CD4-positive, alpha-beta T cell treated with Interleukin-6 at 100 ng/mL for 8 hours (primary cell): ENCODE measurements around the gene C1orf87.
"Not testable (repeated sequence)": the region's sequence is repeated elsewhere in the genome, so short reads cannot be mapped to it uniquely, and the experiment has no call there.

Source experiments
- DNase-seq: peaks from one replicate; pipeline ENCODE4 v3.0.0-alpha.2; 2020; ENCODE audit warnings: mixed read lengths, low spot score

Gene C1orf87

GRCh38 chr1:59994302-59995198 lies 79.0 kb downstream of the C1orf87 start:
- no peak for DNase-seq

- DNase-seq = no peak
Measured at GRCh38 chr1:59992040-59992820, 81.3 kb downstream of the C1orf87 start.

- no peak for DNase-seq
Measured at GRCh38 chr1:59990470-59990869, 83.1 kb downstream of the C1orf87 start.

GRCh38 chr1:59986516-59987310 lies 86.9 kb downstream of the C1orf87 start:
- DNase-seq = no peak

- DNase-seq = no peak
Measured at GRCh38 chr1:59985911-59986515, 87.6 kb downstream of the C1orf87 start.

- DNase-seq = no peak
Measured at GRCh38 chr1:59979666-59980065, 93.9 kb downstream of the C1orf87 start.

GRCh38 chr1:59978511-59978910 lies 95.1 kb downstream of the C1orf87 start:
- no peak for DNase-seq

GRCh38 chr1:59978026-59978425 lies 95.5 kb downstream of the C1orf87 start:
- DNase-seq = no peak

GRCh38 chr1:59977075-59977410 lies 96.5 kb downstream of the C1orf87 start:
- DNase-seq = no peak

- no peak for DNase-seq
Measured at GRCh38 chr1:59976194-59977074, 97.1 kb downstream of the C1orf87 start.

GRCh38 chr1:59973719-59974118 lies 99.9 kb downstream of the C1orf87 start:
- no peak for DNase-seq

- DNase-seq = no peak
Measured at GRCh38 chr1:59972216-59972927, 101.2 kb downstream of the C1orf87 start.

GRCh38 chr1:59971464-59971911 lies 102.1 kb downstream of the C1orf87 start:
- peak; percentile 13 for DNase-seq

GRCh38 chr1:59969542-59970175 lies 103.9 kb downstream of the C1orf87 start:
- not testable (repeated sequence) for DNase-seq

- DNase-seq = not testable (repeated sequence)
Measured at GRCh38 chr1:59968746-59969145, 104.8 kb downstream of the C1orf87 start.

- DNase-seq = no peak
Measured at GRCh38 chr1:59967780-59968179, 105.8 kb downstream of the C1orf87 start.

- DNase-seq = no peak
Measured at GRCh38 chr1:59967141-59967697, 106.4 kb downstream of the C1orf87 start.

GRCh38 chr1:59952065-59952464 lies 121.5 kb downstream of the C1orf87 start:
- no peak for DNase-seq

GRCh38 chr1:59949648-59950047 lies 123.9 kb downstream of the C1orf87 start:
- no peak for DNase-seq
